Measurements from ENCODE around the gene RPS6KA1.
"Not testable (repeated sequence)": the region's sequence is repeated elsewhere in the genome, so short reads cannot be mapped to it uniquely, and the experiment has no call there.

The RPS6KA1 gene

GRCh38 chr1:26556111-26556510 is 26.6 kb downstream of the RPS6KA1 start:
- no peak for DNase-seq

- no peak for DNase-seq
These were observed 27.4 kb downstream of the RPS6KA1 start for GRCh38 chr1:26557008-26557407.

- DNase-seq = no peak
These were observed 29.1 kb downstream of the RPS6KA1 start for GRCh38 chr1:26558685-26559048.

- DNase-seq = no peak
These were observed 30.8 kb downstream of the RPS6KA1 start for GRCh38 chr1:26560403-26560780.

- no peak for DNase-seq
These were observed 40.7 kb downstream of the RPS6KA1 start for GRCh38 chr1:26570287-26570686.

GRCh38 chr1:26571381-26571780 is 41.8 kb downstream of the RPS6KA1 start:
- DNase-seq = no peak

- no peak for DNase-seq
These were observed 44.5 kb downstream of the RPS6KA1 start for GRCh38 chr1:26574018-26574417.

- DNase-seq = no peak
These were observed 45.2 kb downstream of the RPS6KA1 start for GRCh38 chr1:26574719-26575251.

- DNase-seq = no peak
These were observed 45.8 kb downstream of the RPS6KA1 start for GRCh38 chr1:26575348-26575747.

GRCh38 chr1:26578167-26578566 is 48.6 kb downstream of the RPS6KA1 start:
- no peak for DNase-seq

GRCh38 chr1:26579681-26580111 is 50.1 kb downstream of the RPS6KA1 start:
- no peak for DNase-seq

GRCh38 chr1:26580116-26580515 is 50.6 kb downstream of the RPS6KA1 start:
- DNase-seq = no peak

- DNase-seq = no peak
These were observed 51.7 kb downstream of the RPS6KA1 start for GRCh38 chr1:26581287-26581651.

- no peak for DNase-seq
These were observed 52.7 kb downstream of the RPS6KA1 start for GRCh38 chr1:26582053-26582835.

- DNase-seq = no peak
These were observed 53.4 kb downstream of the RPS6KA1 start for GRCh38 chr1:26582836-26583460.

GRCh38 chr1:26583646-26584485 is 54.3 kb downstream of the RPS6KA1 start:
- no peak for DNase-seq

- DNase-seq = not testable (repeated sequence)
These were observed 55.0 kb downstream of the RPS6KA1 start for GRCh38 chr1:26584588-26584987.

- no peak for DNase-seq
These were observed 55.9 kb downstream of the RPS6KA1 start for GRCh38 chr1:26585471-26585870.

- DNase-seq = no peak
These were observed 63.8 kb downstream of the RPS6KA1 start for GRCh38 chr1:26593385-26593784.

- not testable (repeated sequence) for DNase-seq
These were observed 65.0 kb downstream of the RPS6KA1 start for GRCh38 chr1:26594593-26594992.

GRCh38 chr1:26597629-26598039 is 68.1 kb downstream of the RPS6KA1 start:
- DNase-seq = no peak

- DNase-seq = no peak
These were observed 69.3 kb downstream of the RPS6KA1 start for GRCh38 chr1:26598890-26599289.

- DNase-seq = no peak
These were observed 72.9 kb downstream of the RPS6KA1 start for GRCh38 chr1:26602378-26602959.

Measured in activated naive CD4-positive, alpha-beta T cell (primary cell).